NB4 (cell line): ENCODE data around the gene GRK6.

Experiments
- MAX ChIP-seq: IDR thresholded peaks from 2 replicates; pipeline ENCODE4 v1.6.1; 2011; ENCODE audit warnings: low read depth, low read length
- MYC ChIP-seq: IDR thresholded peaks from 2 replicates; pipeline ENCODE4 v1.6.1; 2011; ENCODE audit warnings: low read depth, low read length
- POLR2A ChIP-seq: IDR thresholded peaks from 2 replicates; pipeline ENCODE4 v1.6.1; 2011; ENCODE audit warnings: mild to moderate bottlenecking; ENCODE audit not compliant: insufficient read length; ENCODE audit errors: extremely low read depth
- TF ChIP-seq, protein P1 (sequence below): IDR thresholded peaks from one replicate; pipeline ENCODE4 v1.5.1; 2012; ENCODE audit warnings: low read depth, low read length

DNA sequence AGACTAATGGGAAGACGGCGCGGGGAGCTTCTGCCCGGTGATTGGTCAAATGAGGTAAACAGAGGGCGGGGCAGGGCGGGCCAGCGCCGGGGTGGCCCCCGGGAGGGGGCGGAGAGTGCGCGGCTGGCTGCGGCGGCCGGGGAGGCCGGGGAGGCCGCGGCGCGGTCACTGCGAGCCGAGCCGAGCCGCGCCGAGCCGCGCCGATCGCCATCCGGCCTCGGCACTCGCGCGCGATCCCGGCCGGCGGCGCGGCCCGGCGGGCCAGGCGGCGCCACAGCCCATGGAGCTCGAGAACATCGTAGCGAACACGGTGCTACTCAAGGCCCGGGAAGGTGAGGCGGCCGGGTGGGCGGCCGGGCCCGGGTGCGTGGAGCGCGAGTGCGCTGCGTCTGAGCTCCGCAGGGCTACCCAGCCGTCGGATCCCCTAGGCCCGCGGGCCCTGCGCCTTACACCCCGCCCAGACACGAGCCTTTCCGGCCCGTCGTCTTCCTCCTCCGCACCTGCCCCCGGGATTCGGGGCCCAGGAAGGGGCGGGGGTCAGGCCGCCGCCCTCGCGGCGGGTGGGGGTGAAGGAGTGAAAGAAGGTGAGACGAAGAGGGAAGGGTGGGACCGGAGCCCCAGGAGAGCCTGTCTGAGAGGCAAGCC is at the start of gene GRK6:
- TF ChIP-seq POLR2A (no peak), MYC (no peak), MAX (no peak)
- TF ChIP-seq, protein P1, sequence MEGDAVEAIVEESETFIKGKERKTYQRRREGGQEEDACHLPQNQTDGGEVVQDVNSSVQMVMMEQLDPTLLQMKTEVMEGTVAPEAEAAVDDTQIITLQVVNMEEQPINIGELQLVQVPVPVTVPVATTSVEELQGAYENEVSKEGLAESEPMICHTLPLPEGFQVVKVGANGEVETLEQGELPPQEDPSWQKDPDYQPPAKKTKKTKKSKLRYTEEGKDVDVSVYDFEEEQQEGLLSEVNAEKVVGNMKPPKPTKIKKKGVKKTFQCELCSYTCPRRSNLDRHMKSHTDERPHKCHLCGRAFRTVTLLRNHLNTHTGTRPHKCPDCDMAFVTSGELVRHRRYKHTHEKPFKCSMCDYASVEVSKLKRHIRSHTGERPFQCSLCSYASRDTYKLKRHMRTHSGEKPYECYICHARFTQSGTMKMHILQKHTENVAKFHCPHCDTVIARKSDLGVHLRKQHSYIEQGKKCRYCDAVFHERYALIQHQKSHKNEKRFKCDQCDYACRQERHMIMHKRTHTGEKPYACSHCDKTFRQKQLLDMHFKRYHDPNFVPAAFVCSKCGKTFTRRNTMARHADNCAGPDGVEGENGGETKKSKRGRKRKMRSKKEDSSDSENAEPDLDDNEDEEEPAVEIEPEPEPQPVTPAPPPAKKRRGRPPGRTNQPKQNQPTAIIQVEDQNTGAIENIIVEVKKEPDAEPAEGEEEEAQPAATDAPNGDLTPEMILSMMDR = no peak
